Upper lobe of right lung (tissue), 1 donor: Measurements from ENCODE around the gene UPF1. TPM values are rescaled to one million over a fixed set of nuclear protein-coding genes. Genes with fewer than 3 reads are reported as not detected.
"Not testable (repeated sequence)": the region's sequence is repeated elsewhere in the genome, so short reads cannot be mapped to it uniquely, and the experiment has no call there.

ENCODE experiments used
- ATAC-seq: fragments of 200-7000 bp; cut with Tn5 transposase; one replicate; pipeline ENCODE4 v1.9.1; 2020; ENCODE audit warnings: mild to moderate bottlenecking, moderate library complexity
- DNase-seq: peaks from one replicate; pipeline ENCODE4 v3.0.0-alpha.2; 2020
- H3K27ac ChIP-seq: fragments of 200-600 bp; one replicate; pipeline ENCODE4 v1.8.0; 2022
- H3K27me3 ChIP-seq: fragments of 200-600 bp; one replicate; pipeline ENCODE4 v1.8.0; 2022; ENCODE audit warnings: mild to moderate bottlenecking
- H3K36me3 ChIP-seq: fragments of 200-600 bp; one replicate; pipeline ENCODE4 v1.8.0; 2022
- H3K4me1 ChIP-seq: fragments of 200-600 bp; one replicate; pipeline ENCODE4 v1.8.0; 2022
- H3K4me3 ChIP-seq: fragments of 200-600 bp; one replicate; pipeline ENCODE4 v1.8.0; 2022; ENCODE audit warnings: mild to moderate bottlenecking
- H3K9me3 ChIP-seq: fragments of 200-600 bp; one replicate; pipeline ENCODE4 v1.8.0; 2022
- intact Hi-C: fragments of 100-400 bp; cut with DNase I; formaldehyde crosslinking; loops from one replicate; pipeline ENCODE4 v1.11.0; 2022
- total RNA-seq: library from RNA; stranded (reverse); fragmentation: NEBNext Ultra II Directional; extraction: Animal tissue kit (Norgen Biotek cat#: 25700); gene quantifications from one replicate; pipeline ENCODE4 v1.2.1, GENCODE V29; 2021
- TF ChIP-seq, protein P1 (sequence below): fragments of 200-600 bp; IDR thresholded peaks from one replicate; pipeline ENCODE4 v1.8.0; 2022; ENCODE audit warnings: antibody characterized with exemption
- donor health status: DM: no; HTN: yes; CAD: no; lungs with severe emphysema.

UPF1 gene
- total RNA-seq, 1 donor from 2014 or later: 80.8 TPM

DNA sequence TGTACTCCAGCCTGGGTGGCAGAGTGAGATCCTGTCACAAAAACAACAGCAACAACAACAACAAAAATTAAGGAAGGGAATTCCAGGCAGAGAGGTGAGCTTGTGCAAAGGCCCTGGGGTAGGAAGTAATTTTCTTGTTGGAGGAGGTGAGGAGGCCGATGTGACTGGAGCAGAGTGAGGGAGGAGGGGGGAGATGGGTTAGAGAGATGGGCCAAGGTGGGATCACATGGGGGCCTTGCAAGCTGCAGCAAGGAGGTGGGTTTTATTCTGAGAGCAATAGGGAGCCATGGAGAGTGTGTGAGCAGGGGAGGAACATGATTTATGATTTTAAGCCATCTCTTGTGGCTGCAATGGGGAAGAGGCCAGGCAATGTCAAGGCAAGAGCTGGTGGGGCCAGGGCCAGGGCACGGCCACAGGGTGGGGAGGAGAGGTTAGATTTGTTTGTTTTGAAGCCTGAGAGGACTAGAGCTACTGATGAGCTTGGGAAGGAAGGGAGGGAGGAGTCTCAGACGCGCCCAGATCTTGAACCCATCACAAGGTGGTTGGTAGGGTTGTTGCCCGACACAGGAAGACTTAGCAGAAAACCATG lies 28.1 kb upstream of the UPF1 start:
- Histone ChIP-seq H3K4me1 (no peaks in the 10 kb centered on the region), H3K27me3 (peaks cover 6% of the 10 kb centered on the region), H3K9me3 (no peaks in the 10 kb centered on the region), H3K4me3 (no peak overlapping the region), H3K27ac (no peak overlapping the region), H3K36me3 (no peaks in the 10 kb centered on the region)
- intact Hi-C loops: no loop called here
- no peak for ATAC-seq
- TF ChIP-seq, protein P1, sequence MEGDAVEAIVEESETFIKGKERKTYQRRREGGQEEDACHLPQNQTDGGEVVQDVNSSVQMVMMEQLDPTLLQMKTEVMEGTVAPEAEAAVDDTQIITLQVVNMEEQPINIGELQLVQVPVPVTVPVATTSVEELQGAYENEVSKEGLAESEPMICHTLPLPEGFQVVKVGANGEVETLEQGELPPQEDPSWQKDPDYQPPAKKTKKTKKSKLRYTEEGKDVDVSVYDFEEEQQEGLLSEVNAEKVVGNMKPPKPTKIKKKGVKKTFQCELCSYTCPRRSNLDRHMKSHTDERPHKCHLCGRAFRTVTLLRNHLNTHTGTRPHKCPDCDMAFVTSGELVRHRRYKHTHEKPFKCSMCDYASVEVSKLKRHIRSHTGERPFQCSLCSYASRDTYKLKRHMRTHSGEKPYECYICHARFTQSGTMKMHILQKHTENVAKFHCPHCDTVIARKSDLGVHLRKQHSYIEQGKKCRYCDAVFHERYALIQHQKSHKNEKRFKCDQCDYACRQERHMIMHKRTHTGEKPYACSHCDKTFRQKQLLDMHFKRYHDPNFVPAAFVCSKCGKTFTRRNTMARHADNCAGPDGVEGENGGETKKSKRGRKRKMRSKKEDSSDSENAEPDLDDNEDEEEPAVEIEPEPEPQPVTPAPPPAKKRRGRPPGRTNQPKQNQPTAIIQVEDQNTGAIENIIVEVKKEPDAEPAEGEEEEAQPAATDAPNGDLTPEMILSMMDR: no peak
- no peak for DNase-seq

DNA sequence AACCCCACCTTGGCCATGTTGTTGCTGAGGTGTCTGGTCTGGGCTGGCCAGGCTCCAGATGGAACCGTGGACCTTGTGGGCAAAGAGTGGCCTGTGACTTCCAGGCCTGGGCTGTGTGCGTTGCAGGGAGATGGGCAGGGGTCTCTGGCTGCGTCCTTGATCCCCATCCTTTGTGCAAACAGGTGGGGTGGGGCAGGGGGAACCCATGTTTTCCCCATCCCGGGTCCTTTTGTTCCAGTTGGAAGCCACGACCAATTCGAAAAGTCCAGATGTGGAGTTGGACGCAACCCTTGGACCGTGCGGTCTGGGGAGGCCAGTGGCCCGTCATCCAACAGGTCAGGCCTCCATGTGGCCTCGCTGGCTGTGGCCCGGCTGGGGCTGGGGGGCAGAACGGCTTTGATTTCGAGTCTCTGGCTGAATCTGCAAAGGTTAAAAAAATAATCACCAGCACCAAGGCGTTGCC lies 27.6 kb upstream of the UPF1 start:
- no peaks in the 10 kb centered on the region for H3K36me3 ChIP-seq
- intact Hi-C loops: no loop called here

DNA sequence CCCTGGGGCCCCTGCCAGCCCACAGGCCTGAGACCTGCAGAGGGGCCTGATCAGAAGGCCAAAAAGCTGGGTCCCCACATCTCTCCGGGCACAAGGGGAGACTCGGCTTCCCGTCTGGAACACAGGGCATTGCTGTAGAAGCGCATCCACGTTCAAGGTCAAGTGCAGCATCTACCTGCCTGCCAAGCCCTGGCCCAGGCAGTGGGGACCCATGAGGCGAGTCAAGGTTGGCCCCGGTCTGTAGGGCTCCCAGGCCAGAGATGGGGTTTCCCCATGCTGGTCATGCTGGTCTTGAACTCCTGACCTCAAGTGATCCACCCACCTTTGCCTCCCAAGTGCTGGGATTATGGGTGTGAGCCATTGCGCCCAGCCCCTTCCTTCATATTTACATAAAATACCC lies 27.1 kb upstream of the UPF1 start:
- no peak overlapping the region for H3K27ac ChIP-seq
- DNase-seq (no peak), ATAC-seq (no peak)
- no peaks in the 10 kb centered on the region for H3K27me3 ChIP-seq
- H3K36me3 ChIP-seq: no peaks in the 10 kb centered on the region
- intact Hi-C loops: no loop called here
- TF ChIP-seq, protein P1: no peak
- no peaks in the 10 kb centered on the region for H3K9me3 ChIP-seq
- H3K4me1 ChIP-seq: peaks cover 6% of the 10 kb centered on the region
- no peak overlapping the region for H3K4me3 ChIP-seq

More for the DNA sequence above, 27.6 kb upstream of the UPF1 start:
- DNase-seq: no peak
- Histone ChIP-seq H3K27ac (no peak overlapping the region), H3K4me3 (no peak overlapping the region), H3K4me1 (peaks cover 2% of the 10 kb centered on the region), H3K27me3 (peaks cover under 1% of the 10 kb centered on the region), H3K9me3 (no peaks in the 10 kb centered on the region)
- TF ChIP-seq, protein P1: no peak
- ATAC-seq: no peak

DNA sequence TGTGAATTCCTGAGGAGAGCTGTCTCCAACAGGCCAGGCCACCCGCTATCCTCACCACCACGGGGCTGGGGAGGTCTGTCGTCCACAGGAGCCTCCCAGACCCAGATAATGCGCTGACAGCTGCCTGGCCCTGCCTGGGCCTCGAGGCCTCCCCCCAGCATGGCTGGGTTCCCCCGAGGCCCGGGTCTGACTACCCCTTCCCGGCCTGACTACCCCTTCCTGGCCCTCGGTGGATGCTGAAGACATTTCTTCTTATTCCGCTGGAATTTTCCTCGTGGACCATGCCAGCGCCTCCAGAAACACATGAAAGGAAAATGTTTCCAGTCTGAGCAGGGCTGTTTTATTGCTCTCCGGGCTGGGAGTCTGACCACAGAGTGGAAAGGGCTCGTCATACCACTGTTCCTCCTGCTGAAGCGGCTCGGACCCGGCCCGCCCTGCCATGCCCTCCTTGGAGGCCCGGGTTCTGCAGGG lies 23.9 kb upstream of the UPF1 start:
- DNase-seq (no peak), ATAC-seq (no peak)
- Histone ChIP-seq H3K27ac (no peak overlapping the region), H3K36me3 (no peaks in the 10 kb centered on the region), H3K4me1 (peaks cover 10% of the 10 kb centered on the region), H3K4me3 (no peak overlapping the region), H3K27me3 (no peaks in the 10 kb centered on the region), H3K9me3 (no peaks in the 10 kb centered on the region)
- intact Hi-C loops: no loop called here
- TF ChIP-seq, protein P1: no peak

DNA sequence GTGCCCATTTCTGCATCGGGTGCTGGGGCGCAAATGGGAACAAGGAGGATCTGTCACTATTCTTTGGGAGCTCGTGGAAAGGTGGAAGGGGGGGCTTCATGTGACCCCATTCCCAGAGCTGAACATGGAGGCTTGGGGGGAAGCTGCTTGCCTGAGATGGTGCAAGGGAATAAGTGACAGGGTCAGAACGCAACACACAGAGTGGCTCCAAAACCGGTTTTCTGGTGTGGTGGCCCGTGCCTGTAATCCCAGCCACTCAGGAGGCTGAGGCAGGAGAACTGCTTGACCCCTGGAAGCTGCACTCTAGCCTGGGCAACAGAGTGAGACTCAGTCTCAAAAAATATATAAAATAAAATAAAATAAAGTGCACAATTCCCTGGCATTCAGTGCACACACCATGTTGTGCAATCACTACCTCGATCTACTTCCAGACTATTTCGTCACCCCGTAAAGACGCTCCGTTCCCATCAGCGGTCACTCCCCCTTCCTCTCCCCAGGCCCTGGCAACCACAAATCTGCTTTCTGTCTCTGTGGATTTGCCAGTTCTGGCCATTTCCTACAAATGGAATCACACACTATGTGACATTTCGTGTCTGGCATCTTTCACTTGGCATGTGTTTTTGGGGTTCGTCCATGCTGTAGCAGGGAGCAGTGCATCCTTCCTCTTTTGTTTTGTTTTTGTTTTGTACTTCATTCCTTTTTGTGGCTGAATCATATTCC lies 22.4 kb upstream of the UPF1 start:
- Histone ChIP-seq H3K9me3 (no peaks in the 10 kb centered on the region), H3K36me3 (no peaks in the 10 kb centered on the region), H3K4me1 (peaks cover 10% of the 10 kb centered on the region), H3K27me3 (no peaks in the 10 kb centered on the region), H3K4me3 (no peak overlapping the region), H3K27ac (peak overlapping the region; percentile 39)
- ATAC-seq (peak; percentile 87), DNase-seq (no peak)
- intact Hi-C loops: no loop called here
- TF ChIP-seq, protein P1: no peak

DNA sequence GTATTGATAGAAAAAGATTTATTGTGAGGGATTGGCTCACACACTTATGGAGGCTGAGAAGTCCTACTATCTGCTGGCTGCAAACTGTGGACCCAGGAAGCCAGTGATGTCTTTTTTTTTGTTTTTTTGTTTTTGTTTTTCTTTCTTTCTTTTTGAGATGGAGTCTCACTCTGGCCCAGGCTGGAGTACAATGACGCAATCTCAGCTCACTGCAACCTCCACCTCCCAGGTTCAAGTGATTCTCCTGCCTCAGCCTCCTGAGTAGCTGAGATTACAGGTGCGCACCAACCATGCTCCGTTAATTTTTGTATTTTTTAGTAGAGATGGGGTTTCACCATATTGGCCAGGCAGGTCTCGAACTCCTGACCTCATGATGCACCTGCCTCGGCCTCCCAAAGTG lies 20.1 kb upstream of the UPF1 start:
- H3K36me3 ChIP-seq, H3K4me3 ChIP-seq, H3K27me3 ChIP-seq, intact Hi-C loops, ATAC-seq, H3K27ac ChIP-seq, DNase-seq, H3K9me3 ChIP-seq: not testable (repeated sequence)
- peaks cover 10% of the 10 kb centered on the region for H3K4me1 ChIP-seq
